Chondrocyte (in vitro differentiated cells): ENCODE measurements around the gene GALNT9. TPM values are rescaled to one million over a fixed set of nuclear protein-coding genes. Genes with fewer than 3 reads are reported as not detected.

Experiments
- DNase-seq: peaks from one replicate; pipeline ENCODE4 v3.0.0; 2021; ENCODE audit warnings: mixed read lengths, low spot score
- H3K27ac Mint-ChIP-seq: one replicate; pipeline ENCODE4 v1.8.0; 2021; ENCODE audit warnings: mild to moderate bottlenecking, moderate library complexity, mixed read lengths; ENCODE audit not compliant: unreplicated experiment
- H3K27me3 Mint-ChIP-seq: 2 replicates; pipeline ENCODE4 v1.8.0; 2021; ENCODE audit warnings: low read depth, mixed read lengths
- H3K36me3 Mint-ChIP-seq: 2 replicates; pipeline ENCODE4 v1.8.0; 2021; ENCODE audit warnings: low read depth, mixed read lengths
- H3K4me1 Mint-ChIP-seq: 2 replicates; pipeline ENCODE4 v1.8.0; 2021; ENCODE audit warnings: low read depth, mild to moderate bottlenecking, mixed read lengths
- H3K4me3 Mint-ChIP-seq: one replicate; pipeline ENCODE4 v1.8.0; 2021; ENCODE audit warnings: mild to moderate bottlenecking, moderate library complexity, mixed read lengths; ENCODE audit not compliant: unreplicated experiment
- H3K9me3 Mint-ChIP-seq: 2 replicates; pipeline ENCODE4 v1.8.0; 2021; ENCODE audit warnings: low read depth, mixed read lengths
- CTCF ChIP-seq: fragments of 200-600 bp; sonication (generic); IDR thresholded peaks from 2 replicates; pipeline ENCODE4 v1.5.0; 2021; ENCODE audit warnings: antibody characterized with exemption, mild to moderate bottlenecking, moderate library complexity
- total RNA-seq: library from RNA; stranded (reverse); gene quantifications from 3 replicates; pipeline ENCODE4 v1.2.1, GENCODE V29; 2021

Gene GALNT9
- total RNA-seq, 1 donor from 2014 or later = not detected

- Mint-ChIP-seq H3K27me3 (peaks cover 17% of the 10 kb centered on the region), H3K4me3 (no peak overlapping the region), H3K27ac (no peak overlapping the region), H3K36me3 (no peaks in the 10 kb centered on the region), H3K9me3 (no peaks in the 10 kb centered on the region), H3K4me1 (no peaks in the 10 kb centered on the region)
- DNase-seq = peak; percentile 77
- TF ChIP-seq CTCF = no peak
Observed at GRCh38 chr12:132294121-132295034, 35.0 kb downstream of the GALNT9 start.

GRCh38 chr12:132292328-132293319 lies 36.8 kb downstream of the GALNT9 start:
- TF ChIP-seq CTCF = no peak
- Mint-ChIP-seq H3K4me1 (no peaks in the 10 kb centered on the region), H3K36me3 (no peaks in the 10 kb centered on the region), H3K4me3 (no peak overlapping the region), H3K27me3 (peaks cover 28% of the 10 kb centered on the region), H3K27ac (no peak overlapping the region), H3K9me3 (no peaks in the 10 kb centered on the region)
- peak; percentile 89 for DNase-seq

GRCh38 chr12:132291402-132292175 lies 37.8 kb downstream of the GALNT9 start:
- H3K27me3 Mint-ChIP-seq = peaks cover 28% of the 10 kb centered on the region
- DNase-seq = peak; percentile 71
- no peaks in the 10 kb centered on the region for H3K9me3 Mint-ChIP-seq
- peaks cover under 1% of the 10 kb centered on the region for H3K4me1 Mint-ChIP-seq
- no peaks in the 10 kb centered on the region for H3K36me3 Mint-ChIP-seq
- no peak for TF ChIP-seq CTCF
- H3K4me3 Mint-ChIP-seq = no peak overlapping the region
- no peak overlapping the region for H3K27ac Mint-ChIP-seq

- H3K9me3 Mint-ChIP-seq = no peaks in the 10 kb centered on the region
- no peak overlapping the region for H3K4me3 Mint-ChIP-seq
- peak; percentile 73 for DNase-seq
- H3K27ac Mint-ChIP-seq = no peak overlapping the region
- no peak for TF ChIP-seq CTCF
- peaks cover 3% of the 10 kb centered on the region for H3K4me1 Mint-ChIP-seq
- H3K27me3 Mint-ChIP-seq = peaks cover 26% of the 10 kb centered on the region
- no peaks in the 10 kb centered on the region for H3K36me3 Mint-ChIP-seq
Observed at GRCh38 chr12:132290203-132290540, 39.2 kb downstream of the GALNT9 start.
